Stimulated activated CD4-positive, alpha-beta T cell treated with anti-CD3 and anti-CD28 coated beads, Interleukin-1b, Interleukin-23, amount 100 ng/mL, for 48 hours (primary cell): ENCODE results near the gene MAGI2.

Experiments
- DNase-seq: peaks from one replicate; pipeline ENCODE4 v3.0.0-alpha.2; 2020

The MAGI2 gene

GRCh38 chr7:78769481-78770101 lies 683.9 kb downstream of the MAGI2 start:
- no peak for DNase-seq

DNA sequence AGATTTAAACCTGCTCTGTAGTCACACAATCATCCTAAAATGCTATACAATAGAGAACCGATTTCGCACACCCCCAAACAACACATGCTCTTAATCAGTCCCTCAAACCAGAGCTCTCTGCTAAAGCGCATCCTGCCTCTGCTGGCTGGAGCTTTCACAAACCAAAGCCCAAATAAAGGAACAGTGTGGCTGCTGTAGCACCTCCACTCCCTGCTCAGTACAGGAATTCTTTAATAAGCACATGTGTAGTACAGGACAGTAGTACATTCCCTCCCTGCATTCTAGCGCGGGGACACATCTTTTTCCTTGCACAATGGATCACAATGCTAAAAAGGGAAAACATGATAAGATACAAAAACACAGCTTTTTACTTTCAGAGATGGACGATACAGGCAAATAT lies 684.6 kb downstream of the MAGI2 start:
- DNase-seq, result no peak

DNA sequence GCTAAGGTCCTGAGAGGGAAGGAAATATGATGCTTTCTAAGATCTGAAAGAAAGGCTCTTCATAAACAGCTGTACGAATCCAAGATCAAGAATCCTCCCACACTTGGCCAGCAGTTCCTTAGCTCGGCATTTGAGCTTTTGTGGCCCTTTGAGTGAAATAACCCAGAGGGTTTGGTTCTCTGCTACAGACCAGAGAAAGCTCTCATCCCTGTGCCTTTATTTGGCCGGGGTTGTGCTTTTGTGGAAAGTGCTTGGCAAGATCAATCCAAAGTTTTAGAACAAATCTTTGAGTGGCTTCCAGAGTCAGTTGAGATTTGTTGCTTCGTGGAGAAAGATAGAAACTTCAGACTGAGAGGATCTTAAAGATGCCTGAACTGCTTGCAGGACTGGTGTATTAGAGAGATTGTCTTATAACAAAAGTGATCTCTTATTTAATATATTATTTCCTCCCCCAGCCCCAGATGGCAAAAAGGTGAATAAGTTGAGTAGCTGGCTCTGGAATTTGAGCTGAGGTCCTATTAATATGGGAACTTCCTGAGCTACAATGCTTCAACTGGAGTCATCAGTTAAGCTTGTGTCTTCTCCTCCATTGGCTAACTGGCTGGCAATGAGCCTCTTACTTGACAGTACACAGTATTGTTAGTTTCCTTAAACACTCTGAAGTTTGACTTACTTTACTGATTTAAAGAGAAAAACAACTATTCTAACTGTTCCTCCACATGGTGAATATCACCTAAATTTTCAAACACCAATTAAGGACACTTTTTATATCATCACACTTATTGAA lies 687.3 kb downstream of the MAGI2 start:
- DNase-seq, result no peak

- DNase-seq, result no peak
Measured at GRCh38 chr7:78764571-78764970, 688.9 kb downstream of the MAGI2 start.

GRCh38 chr7:78762625-78763024 lies 690.8 kb downstream of the MAGI2 start:
- DNase-seq, result no peak

- DNase-seq, result no peak
Measured at GRCh38 chr7:78760620-78761355, 692.7 kb downstream of the MAGI2 start.

DNA sequence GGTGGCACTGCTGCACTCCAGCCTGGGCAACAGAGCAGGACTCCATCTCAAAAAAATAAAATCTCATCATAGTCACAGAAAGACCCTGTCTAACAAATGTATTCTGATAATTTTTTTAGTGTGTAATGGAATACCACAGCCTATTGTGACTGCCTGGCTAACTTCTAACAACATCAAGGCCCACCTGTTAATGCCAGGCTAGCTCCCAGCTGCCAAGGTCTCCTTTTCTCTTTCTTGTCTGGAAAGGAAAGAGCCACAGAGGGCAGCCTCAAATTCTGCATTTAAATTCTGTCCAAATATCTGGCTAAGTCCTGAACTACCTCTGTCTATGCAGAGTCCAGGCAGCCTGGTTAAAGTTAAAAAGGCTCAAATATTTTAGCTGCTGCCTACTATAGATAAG lies 700.9 kb downstream of the MAGI2 start:
- DNase-seq, result no peak

DNA sequence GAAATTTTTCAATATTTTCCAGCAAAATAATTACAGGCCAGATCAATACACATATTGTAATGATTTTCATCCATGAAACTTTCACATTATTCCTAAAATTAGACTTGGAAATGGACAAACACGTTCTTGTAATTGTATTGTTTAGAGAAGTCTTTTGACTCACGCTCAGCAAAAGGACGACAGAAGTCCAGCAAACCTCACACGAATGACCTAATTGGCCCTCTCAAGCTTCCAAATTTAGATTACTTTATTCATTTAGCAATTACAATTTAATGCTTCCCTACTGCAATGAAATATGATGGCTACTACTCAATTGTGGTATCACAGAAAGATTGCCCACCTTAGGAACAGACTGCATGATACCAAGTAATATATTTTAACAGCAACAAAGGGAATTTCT lies 702.2 kb downstream of the MAGI2 start:
- no peak for DNase-seq

DNA sequence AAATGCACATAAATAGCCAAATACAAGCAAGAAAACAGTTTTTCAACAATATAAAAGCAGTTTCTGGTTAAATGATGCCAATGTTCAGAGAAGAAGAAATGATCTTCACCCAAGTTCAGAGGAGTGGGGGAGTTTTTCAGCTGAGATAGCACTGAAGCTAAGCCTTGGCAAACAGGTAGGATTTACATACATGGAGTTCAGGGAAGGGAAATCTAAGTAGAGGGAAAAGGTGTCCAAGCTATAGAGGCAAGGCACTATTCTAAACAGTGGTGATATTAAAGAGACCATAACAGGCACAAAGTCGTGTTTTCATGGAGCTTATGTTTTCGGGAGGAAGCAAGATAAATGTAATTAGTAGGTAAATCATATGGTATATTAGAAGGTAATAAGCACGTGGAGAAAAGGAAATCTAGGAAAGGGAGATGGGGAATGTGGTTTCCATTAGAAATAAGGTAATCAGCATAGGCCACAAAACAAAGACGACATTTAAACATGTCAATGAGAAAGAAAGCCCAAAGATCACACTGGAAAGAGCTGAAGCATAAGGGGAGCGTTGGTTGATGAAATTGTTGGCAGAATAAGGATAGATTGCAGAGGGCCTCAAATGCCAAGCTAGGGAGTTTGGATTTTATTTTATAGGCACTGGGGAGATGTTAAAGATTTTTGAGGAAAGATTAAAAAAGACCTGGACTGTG lies 704.3 kb downstream of the MAGI2 start:
- no peak for DNase-seq

- DNase-seq, result no peak
Measured at GRCh38 chr7:78747592-78747991, 705.9 kb downstream of the MAGI2 start.

DNA sequence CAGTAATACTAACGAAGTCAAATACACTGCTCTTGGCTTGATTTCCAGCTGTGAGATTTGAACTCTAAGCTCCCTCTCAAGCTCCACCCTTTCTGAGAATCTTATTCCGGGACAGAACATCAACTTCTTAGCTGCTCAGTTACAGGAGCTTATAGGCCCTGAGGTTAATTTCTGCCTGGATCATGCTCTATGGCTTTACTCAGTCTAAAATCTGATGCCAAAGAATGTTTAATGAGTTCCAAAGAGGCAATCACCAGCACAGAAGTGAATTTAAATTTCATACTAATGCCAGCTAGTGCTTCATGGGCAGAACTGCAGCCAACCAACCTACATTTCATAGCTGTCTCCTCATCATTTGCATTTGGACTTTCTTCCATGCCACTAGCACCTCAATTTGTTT lies 707.2 kb downstream of the MAGI2 start:
- no peak for DNase-seq

DNA sequence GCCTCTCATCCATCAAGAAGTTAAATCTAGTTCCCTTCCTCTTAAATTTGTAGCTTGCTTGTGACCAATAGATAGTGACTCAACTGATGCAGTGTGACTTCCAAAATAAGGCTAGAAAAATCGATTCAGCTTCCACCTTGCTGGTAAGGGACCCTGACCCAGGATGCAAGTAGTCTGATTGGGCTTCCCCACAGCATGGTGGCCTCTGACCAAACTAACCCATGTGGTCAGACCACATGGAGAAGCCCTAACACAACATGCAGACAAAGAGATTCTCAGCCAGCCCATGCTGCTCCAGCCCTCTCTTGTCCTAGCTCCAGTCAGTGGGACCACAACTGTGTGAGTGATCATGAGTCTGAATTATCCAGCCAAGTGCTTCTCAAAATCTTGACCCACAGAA lies 710.8 kb downstream of the MAGI2 start:
- DNase-seq, result no peak

DNA sequence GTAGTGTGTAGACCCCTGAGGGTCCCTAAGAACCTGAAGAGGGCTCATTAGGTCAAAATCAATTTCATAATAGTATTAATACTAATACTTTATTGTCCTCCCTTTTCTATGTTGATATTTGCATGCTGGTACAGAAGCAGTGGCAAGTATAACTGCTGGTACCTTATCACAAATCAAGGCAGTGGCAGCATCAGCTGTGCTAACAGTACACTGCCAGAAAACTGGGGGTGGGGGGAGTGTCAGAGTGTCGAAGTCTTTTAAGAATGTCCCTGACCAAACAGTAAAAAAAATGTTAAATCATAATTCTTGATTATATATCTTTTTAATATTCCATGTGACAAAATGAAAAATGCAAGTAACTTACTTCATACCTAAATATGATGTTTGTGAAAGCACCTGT lies 716.9 kb downstream of the MAGI2 start:
- no peak for DNase-seq

- no peak for DNase-seq
Measured at GRCh38 chr7:78734626-78735025, 718.8 kb downstream of the MAGI2 start.

- no peak for DNase-seq
Measured at GRCh38 chr7:78720066-78720465, 733.4 kb downstream of the MAGI2 start.

- DNase-seq, result no peak
Measured at GRCh38 chr7:78718212-78718611, 735.3 kb downstream of the MAGI2 start.

DNA sequence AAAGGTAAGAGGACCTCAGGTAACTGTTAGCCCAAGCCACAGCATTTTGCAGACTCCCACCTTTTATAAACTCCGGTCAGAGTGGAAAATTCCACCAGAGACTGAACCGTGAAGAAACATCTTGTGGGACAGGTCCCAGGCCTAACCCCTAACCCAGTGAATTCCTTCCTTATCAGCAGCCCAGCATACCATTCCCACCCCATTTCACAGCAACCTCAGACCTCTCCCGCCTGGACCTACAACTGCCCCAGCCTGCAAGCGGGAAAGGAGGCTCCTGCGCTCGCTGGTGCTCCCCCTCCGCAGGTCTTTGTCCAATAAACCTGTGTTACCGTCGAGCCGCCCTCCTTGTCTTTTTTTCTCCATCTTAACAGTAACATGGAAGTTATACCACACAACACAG lies 736.6 kb downstream of the MAGI2 start:
- DNase-seq, result no peak

DNA sequence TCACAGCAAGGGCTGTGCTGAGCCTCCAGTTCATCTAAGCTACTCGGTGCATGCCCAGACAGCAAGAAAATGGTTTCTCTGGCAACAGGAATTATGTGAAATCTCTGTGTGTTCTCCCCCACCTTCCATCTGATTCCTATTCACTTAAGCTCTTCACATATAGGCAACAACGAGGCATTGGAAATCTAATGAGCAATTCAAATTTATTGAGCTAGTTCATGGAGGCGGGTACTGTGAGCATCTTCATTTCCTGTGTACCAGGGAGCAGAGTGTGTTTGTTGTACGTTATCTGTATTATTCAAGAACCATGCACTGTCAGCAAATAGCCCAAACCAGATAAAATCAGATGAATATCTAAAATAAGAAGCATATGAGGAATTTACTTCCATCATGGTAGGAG lies 739.1 kb downstream of the MAGI2 start:
- no peak for DNase-seq

DNA sequence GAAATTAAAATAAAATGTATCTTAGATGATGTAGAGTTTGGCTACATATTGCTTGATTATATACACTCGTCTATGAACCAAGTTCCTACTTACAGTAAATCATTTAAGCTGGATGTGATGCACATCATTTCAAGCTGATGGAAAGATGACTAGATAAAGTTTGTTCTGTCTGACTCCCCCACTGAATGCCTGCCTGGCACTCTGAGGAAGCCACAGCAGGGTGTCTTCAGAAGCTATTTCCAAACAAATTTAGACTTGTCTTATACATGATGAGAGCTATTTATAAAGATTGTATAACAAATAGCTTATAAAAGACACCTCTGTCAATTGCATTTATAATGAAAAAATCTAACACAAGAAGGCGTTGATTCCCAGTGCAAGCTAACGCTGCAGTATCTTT lies 741.4 kb downstream of the MAGI2 start:
- DNase-seq, result no peak

GRCh38 chr7:78709658-78710057 lies 743.8 kb downstream of the MAGI2 start:
- DNase-seq, result no peak

- no peak for DNase-seq
Measured at GRCh38 chr7:78704504-78704903, 749.0 kb downstream of the MAGI2 start.

GRCh38 chr7:78703391-78703790 lies 750.1 kb downstream of the MAGI2 start:
- no peak for DNase-seq

DNA sequence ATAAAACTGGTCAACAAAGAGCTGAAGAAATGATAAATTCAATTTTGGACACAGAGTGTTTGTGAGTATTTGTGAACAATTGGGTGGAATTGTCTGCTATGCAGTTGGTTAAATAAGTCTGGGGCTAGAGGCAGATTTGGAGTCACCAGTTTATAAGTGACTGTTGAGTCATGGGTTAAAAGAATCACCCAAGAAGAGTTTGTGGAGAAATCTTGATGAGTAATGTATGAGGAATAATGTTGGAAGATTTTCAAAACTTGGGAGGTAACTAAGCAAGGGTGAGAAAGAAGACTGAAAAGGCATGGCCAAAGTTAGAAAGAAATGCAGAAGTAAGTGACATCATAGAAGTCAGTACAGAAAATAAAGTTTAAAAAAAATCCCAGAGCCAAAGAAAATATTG lies 750.7 kb downstream of the MAGI2 start:
- no peak for DNase-seq

GRCh38 chr7:78695826-78696225 lies 757.6 kb downstream of the MAGI2 start:
- DNase-seq, result no peak
